GM18502 (cell line): ENCODE results near the gene PXYLP1.
"Not testable (repeated sequence)": the region's sequence is repeated elsewhere in the genome, so short reads cannot be mapped to it uniquely, and the experiment has no call there.

Experiments
- ATAC-seq: cut with Tn5 transposase; IDR thresholded peaks from one replicate; pipeline ENCODE4 v1.9.1; 2021; ENCODE audit warnings: mild to moderate bottlenecking; ENCODE audit not compliant: unreplicated experiment, poor library complexity

PXYLP1 gene

GRCh38 chr3:141314415-141314814, 82.8 kb downstream of the PXYLP1 start:
- not testable (repeated sequence) for ATAC-seq

- no peak for ATAC-seq
Measured at GRCh38 chr3:141316851-141317250, 85.2 kb downstream of the PXYLP1 start.

- ATAC-seq: peak; percentile 43
Measured at GRCh38 chr3:141320399-141321108, 88.9 kb downstream of the PXYLP1 start.

GRCh38 chr3:141321109-141321497, 89.5 kb downstream of the PXYLP1 start:
- ATAC-seq: no peak

DNA sequence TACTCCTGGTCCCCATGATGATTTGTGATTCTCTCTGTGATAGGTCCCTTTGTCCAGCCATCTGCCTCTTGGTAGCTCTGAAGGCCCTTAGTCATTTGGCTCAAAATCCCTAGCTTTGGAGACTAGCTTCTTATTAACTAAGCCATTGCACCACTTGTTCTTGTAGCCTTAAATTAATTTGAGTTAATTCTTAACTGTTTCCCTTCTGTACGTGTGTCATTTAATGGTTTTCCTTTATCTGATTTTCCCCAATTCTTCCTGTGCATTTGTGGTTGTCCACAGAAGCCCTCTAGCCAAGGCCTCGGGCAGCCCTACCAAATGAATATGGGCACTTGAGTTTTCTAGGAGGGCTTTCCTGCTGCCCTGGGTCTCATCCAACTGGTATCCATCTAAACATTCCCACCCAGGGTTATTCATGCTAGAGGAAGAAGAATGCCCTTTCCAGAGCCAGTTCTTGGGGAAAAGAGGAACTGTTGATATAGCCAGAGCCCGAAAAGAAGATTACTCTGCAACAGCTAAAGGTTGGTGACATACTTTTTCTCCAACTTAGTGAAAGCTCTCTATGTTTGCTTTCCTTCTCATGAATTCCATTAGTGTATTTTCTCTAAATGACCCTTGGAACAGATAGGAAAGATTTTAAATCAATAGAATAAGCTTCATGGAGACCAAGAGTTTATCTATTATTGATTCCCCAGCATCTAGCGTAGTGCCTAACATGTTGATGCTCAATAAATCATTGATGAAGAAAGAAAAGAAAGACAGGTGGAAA, 92.5 kb downstream of the PXYLP1 start:
- no peak for ATAC-seq

GRCh38 chr3:141326123-141326522, 94.5 kb downstream of the PXYLP1 start:
- ATAC-seq: no peak

DNA sequence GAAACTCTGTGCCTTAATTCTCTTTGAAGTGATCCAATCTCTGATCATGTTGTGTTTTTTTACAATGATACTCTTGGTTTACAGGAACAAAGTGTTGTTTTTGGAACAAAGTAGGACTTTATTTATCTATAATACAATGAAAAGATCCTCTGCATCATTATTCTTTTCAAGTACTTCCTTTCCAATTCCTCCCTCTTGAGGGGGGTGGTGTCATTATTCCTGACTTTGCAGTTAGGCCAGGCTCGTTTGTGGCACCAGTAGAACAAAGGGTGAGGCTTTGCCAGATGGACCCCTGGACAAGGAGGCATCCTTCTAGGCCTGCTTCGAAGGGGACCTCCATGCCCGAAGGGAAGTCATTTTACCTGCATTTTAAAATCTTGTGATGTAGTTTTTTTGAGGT, 95.0 kb downstream of the PXYLP1 start:
- no peak for ATAC-seq

- ATAC-seq: peak; percentile 61
Measured at GRCh38 chr3:141328286-141329166, 96.9 kb downstream of the PXYLP1 start.

- no peak for ATAC-seq
Measured at GRCh38 chr3:141330235-141330634, 98.6 kb downstream of the PXYLP1 start.

GRCh38 chr3:141330718-141331376, 99.2 kb downstream of the PXYLP1 start:
- no peak for ATAC-seq

DNA sequence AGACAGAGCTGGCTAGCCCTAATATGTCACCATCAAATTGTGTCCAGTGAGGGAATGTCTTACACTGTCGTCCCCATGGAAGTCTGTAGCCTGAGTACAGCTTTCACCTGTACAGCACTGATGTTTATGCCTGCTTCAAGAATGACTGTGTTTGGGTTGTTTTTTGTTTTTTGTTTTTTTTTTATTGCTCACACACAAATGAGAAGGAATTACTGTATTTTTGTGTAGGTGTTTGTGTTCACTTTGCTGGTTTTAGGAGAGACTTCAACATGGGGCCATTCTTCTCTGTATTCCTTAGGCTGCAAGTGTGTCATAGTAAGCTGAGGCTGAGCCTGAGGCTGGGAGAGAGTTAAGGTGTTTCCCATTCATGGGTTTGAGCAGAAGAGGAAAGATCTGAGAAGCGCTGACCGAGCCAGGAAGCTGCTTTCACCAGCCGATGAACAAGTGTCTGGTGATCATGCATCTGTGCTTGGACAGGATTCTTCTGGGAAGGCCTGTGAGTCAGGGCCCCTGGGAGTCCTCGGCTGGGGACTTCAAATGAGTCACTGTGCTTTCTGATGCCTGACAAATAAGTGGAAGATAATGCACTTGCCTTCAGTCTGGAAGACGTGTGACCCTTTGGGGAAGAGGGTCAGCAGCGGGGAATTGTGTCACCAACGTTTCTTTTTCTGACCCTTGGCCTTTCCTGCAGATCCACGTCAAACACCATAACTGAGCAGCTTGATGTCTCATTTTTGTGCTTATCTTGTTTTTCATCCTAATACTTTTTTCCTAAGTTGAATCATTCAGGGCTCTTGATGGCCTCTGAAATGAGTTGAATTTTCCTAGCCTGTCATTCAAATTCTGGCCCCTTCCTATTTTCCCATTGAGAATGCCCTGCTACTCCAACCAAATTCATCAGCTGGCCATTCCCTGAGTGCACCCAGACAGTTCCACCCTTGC, 100.0 kb downstream of the PXYLP1 start:
- peak; percentile 40 for ATAC-seq

- ATAC-seq: no peak
Measured at GRCh38 chr3:141332416-141332815, 100.8 kb downstream of the PXYLP1 start.

DNA sequence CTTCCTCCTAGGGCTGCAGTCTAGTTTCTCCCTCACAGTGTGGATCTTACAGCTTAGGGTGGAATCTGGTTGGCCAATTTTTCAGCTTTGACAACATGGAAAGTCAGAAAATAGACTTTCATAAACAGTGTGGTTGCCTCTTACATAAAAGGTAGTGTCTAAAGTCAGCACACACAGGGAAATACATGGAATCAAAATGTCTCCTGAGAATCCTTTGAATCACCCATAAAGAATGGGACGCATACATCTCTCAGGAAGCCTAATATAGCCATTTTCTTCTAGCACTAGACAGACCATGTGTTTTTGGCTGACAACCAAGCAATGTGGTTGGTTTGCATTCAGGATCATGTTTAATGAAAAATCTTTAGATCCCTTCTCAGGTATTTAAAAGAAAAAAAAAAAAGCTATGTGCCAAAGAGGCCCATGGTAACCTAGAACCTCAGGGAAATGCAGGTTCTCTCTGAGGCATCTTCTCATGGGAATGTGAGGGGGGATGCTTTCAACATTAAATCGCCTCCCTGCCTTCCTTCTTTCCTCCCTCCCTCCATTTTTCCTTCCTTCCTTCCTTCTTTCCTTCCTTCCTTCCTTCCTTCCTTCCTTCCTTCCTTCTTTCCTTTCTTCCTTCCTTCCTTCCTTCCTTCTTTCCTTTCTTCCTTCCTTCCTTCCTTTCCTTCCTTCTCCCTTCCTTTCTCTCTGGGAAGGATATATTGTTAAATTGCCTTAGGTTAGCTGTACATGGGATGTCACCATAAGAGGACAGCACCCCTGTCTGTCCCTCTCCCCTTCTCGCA, 102.4 kb downstream of the PXYLP1 start:
- no peak for ATAC-seq

DNA sequence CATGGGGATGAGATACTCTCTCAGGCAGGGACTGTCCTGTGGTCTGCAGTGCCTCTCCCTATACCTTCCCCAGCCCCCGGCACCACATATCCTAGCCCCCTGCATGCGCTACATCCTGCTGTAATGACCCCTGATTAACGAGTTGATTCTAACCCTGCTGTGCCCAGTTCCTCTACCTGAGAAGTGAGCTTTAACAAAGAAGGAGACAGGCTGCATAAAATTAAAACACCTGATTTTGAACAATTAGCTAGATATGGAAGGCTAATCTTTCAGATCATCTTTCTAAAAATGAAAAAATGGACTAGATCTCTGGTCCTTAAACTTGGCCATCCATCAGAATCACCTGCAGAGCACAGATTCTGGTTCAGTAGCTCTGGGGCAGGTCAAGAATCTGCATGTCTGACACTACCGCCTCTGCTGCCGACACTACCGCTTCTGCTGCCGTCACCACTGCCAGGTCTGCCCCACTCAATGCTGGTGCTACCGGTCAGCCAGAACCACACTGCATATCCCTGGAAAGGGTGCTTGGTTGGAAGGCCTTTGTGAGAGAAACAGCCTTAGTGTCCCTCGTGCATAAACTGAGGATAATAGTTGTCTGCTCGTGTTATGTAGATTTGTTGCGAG, 103.1 kb downstream of the PXYLP1 start:
- no peak for ATAC-seq

DNA sequence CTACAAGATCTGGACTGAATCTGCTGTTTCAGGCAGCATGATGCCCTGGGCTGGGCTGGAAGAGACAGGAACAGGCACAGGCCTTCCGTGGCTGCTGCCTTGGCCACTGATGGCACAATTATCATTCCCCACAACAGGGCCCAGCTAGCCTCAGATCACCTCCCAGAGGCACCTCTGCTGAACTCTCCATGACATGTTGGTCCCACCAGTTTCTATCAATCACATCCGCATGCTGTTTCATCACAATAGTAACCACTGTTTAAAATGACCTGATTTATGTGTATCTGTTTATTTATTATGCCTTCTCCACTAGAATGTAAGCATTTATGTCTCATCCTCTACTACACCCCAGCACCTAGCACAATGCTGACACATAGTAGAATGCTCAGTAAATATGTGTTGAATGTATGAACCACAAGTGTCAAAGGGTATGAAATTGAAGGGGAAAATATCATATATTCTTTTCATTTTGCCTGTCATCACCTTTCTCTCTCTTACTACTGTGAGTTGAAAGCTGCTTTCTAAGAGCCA, 104.0 kb downstream of the PXYLP1 start:
- ATAC-seq: no peak

GRCh38 chr3:141336672-141337522, 105.3 kb downstream of the PXYLP1 start:
- peak; percentile 90 for ATAC-seq

DNA sequence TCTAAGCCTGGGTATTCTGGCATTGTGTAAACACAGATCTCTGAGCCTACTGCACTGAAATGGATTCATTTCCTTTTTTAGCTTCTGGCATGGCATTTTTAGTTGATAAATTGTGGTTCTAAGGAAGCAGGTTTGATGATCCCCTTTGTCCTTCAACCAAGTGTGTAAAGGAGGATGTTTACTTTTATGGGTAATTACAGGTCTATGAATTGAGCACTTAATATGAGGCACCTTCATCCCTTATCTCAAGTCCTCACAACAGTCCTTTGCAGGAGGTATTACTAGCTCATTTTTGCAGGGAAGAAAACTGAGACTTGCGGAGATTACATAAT, 105.9 kb downstream of the PXYLP1 start:
- no peak for ATAC-seq
